NCI-H1436 treated with DMSO at 0.1 percent for 48 hours (cell line): ENCODE measurements around the gene SOX4.
"Not testable (repeated sequence)": the region's sequence is repeated elsewhere in the genome, so short reads cannot be mapped to it uniquely, and the experiment has no call there.

Experiments
- DNase-seq: peaks from one replicate; lab custom pipeline; 2025; lab: John Stamatoyannopoulos, UW

The SOX4 gene

GRCh38 chr6:21593412-21593926 is at the start of gene SOX4:
Gene SOX4, plus strand, starts transcription at chr6:21593751. Its CDS starts 784 bp downstream, at chr6:21594535.
- DNase-seq = peak; percentile 98

- not testable (repeated sequence) for DNase-seq
Observed at GRCh38 chr6:21552286-21552685, 41.3 kb upstream of the SOX4 start.

- no peak for DNase-seq
Observed at GRCh38 chr6:21554286-21554685, 39.3 kb upstream of the SOX4 start.

GRCh38 chr6:21555197-21555596 is 38.4 kb upstream of the SOX4 start:
- DNase-seq = no peak

GRCh38 chr6:21556511-21556910 is 37.0 kb upstream of the SOX4 start:
- DNase-seq = no peak

- DNase-seq = no peak
Observed at GRCh38 chr6:21556968-21557721, 36.4 kb upstream of the SOX4 start.

- peak; percentile 75 for DNase-seq
Observed at GRCh38 chr6:21559238-21559637, 34.3 kb upstream of the SOX4 start.

- no peak for DNase-seq
Observed at GRCh38 chr6:21560249-21560648, 33.3 kb upstream of the SOX4 start.

- no peak for DNase-seq
Observed at GRCh38 chr6:21565431-21565830, 28.1 kb upstream of the SOX4 start.

GRCh38 chr6:21578523-21578922 is 15.0 kb upstream of the SOX4 start:
- no peak for DNase-seq

GRCh38 chr6:21582651-21583050 is 10.9 kb upstream of the SOX4 start:
- DNase-seq = no peak

- no peak for DNase-seq
Observed at GRCh38 chr6:21586300-21586699, 7.3 kb upstream of the SOX4 start.

- no peak for DNase-seq
Observed at GRCh38 chr6:21586740-21587178, 6.8 kb upstream of the SOX4 start.

GRCh38 chr6:21587179-21587960 is 6.2 kb upstream of the SOX4 start:
- no peak for DNase-seq

- no peak for DNase-seq
Observed at GRCh38 chr6:21587961-21588480, 5.5 kb upstream of the SOX4 start.

- no peak for DNase-seq
Observed at GRCh38 chr6:21588481-21589351, 4.8 kb upstream of the SOX4 start.

- peak; percentile 76 for DNase-seq
Observed at GRCh38 chr6:21589352-21590345, 3.9 kb upstream of the SOX4 start.

- no peak for DNase-seq
Observed at GRCh38 chr6:21590346-21590745, 3.2 kb upstream of the SOX4 start.

GRCh38 chr6:21591446-21591845 is 2.1 kb upstream of the SOX4 start:
- DNase-seq = no peak

GRCh38 chr6:21592953-21593352 is 598 bp upstream of the SOX4 start:
- no peak for DNase-seq
